HG03139 (cell line): ENCODE results near the gene KLF6.

ENCODE experiments used
- ATAC-seq: cut with Tn5 transposase; IDR thresholded peaks from one replicate; pipeline ENCODE4 v1.9.1; 2021; ENCODE audit not compliant: unreplicated experiment

The KLF6 gene

DNA sequence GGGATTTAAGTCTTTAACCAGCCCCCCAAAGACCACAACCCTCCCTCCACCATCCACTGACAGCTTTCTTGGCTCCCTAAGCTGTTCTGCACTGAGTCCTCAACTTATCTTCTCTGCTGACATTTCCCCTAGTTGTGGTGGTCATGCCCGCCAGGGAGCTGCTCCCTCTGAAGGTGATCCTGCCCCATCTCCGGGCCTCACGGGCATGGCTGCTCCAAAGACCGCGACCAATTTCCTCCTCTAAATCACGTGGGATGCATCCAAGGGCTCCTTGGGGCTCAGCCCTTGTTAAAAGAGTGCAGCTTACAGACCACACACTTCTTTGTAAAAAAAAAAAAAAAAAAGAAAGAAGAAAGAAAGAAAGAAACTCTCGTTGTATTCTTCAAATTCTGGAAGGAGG lies 27.1 kb upstream of the KLF6 start:
- ATAC-seq, result no peak

DNA sequence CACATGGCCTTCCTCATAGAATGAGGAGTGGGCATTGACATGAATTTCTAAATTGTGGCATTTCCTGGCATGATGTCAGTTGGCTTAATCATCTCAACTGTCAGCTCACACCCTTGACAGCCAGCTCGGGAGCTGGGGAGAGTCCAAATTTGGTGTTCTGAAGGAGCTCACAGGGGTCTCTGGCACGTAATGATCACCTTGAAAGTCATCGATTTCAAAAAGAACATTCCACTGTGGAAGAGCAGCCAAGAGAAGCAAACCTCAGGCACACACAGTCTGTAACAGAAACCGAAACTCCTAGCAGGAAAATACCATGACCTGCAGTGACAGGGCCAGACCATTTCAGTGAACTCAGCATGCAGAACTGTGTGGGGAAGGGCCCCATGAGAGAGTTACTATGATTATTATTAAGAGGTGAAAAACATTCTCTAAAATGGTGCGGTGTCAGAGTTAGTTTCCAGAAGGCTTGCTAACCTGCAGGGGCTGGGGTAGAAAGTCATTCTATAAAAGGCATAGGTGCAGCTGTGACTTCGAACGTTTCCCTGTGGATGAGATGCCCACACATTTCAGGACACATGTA lies 26.4 kb upstream of the KLF6 start:
- ATAC-seq, result peak; percentile 70

DNA sequence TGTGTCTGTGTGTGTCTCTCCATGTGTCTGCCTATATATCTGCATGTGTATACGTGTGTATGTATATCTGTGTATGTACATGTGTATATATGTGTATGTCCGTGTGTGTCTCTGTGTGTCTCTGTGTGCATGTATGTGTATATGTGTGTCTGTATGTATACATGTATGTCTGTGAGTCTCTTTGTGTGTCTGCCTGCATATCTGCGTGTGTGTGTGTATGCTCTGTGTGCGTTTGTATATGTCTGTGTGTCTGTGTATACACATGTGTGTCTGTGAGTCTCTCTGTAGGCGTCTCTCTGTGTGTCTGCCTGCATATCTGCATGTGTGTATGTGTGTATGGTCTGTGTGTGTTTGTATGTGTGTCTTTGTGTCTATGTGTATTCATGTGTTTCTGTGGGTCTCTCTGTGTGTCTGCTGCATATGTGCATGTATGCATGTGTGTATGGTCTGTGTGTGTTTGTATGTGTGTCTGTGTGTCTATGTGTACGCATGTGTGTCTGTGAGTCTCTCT lies 23.7 kb upstream of the KLF6 start:
- no peak for ATAC-seq

DNA sequence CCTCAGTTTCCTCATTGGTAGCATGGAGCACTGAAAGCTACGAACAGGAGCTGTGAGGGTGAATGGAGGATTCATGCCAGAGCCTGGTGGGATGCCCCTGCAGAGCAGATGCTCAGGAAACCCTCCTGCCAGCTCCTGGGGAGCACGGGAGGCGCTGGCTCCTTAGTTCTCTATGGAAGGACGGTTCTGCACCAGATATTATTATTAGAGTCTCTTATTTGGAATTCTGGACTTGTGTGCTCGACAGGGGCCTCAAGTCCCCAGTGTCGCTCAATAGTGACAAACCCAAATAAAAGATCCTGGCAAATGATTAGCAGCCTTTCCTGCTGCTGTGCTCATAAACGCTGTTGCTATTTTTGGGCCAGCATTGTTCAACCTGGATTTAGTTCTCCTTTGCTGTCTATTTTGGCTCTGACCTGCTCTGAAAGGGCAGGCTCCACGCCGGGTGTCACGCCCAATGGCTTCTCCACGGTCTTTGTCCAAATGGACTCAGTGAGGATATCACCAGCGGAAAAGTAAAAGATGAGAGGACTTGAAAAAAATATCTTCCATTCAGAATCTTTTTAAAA lies 23.0 kb upstream of the KLF6 start:
- ATAC-seq, result no peak

DNA sequence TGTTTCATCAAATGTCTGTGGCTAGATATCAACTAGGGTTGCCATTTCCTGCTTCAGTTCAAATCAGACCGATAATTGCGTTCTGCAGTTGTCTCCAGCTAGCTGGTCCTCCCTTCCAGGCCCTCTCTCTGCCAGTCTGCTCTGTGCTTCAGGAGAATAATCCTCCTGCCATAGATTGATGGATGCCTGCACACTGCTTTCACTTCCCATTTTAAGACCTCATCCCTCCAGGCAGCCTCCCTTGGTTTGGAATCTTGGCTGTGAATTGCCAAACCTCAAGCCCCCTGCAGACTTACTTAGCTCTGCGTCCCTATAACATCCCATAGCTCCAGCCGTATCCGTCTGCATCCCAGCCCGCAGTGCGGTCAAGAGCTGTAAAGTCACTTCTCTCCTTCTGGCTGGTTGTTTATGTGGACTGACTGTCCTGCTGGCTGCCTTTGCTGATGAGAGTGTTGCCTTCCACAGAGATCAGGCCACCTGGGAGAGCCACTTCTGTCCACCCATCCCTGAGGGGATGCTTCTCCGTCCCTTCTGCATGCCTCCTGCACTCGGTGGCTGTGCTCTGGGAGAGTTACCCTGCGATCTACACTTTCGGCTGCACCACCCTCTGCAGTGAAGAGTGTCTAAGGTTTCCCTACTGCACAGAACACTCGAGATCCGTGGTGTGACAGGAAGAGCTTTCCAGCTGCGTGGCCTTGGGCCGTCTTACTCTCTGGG lies 22.4 kb upstream of the KLF6 start:
- no peak for ATAC-seq

DNA sequence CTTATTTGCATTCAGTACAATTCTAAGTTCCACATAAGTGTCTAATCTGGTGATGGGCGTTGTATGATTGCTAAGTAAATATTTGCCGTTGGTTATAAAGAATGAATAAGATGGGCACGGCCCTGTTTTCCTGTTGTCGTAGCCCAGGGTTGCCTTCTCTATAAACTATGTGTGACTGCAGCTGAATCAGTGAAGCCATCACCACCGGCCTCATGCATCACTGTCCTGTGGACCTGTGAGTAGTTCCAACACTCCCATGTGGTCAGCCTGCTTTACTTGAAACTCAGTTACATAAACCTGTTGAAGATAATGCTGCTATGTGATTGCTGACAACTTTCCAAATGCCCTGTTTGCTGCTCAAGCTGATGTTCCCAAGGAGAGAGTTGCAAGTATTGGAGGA lies 21.6 kb upstream of the KLF6 start:
- no peak for ATAC-seq

DNA sequence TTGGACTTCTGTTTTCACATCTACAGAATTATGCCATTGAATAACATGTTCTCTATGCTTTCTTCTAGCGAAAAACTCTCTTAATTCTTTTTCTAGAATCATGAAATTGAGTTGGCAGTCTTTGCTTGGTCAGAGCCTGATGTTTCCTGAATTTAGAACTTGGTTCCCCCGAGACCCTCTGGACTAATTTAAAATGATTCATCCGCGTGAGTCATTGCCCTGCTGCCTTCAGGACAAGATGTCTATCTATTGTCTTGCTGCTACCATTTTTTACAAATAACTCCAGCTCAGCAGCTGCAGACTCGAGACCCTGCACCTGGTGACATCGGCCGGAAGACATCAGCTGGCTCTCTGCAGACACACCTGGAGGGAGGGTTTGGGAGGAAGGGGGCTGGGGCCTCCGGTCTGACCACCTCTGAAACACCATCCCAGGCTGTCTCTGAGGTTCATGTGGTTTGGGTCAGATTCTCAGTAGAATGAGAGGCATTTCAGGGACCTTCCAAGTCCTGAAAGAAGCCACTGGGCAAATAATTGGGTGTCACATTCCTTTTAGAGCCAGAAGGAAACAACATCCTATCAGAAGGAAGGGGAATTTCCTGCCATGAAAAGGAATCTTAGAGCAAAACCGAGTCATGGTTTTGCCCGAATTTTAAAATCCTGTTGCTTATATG lies 20.9 kb upstream of the KLF6 start:
- ATAC-seq, result peak; percentile 49

DNA sequence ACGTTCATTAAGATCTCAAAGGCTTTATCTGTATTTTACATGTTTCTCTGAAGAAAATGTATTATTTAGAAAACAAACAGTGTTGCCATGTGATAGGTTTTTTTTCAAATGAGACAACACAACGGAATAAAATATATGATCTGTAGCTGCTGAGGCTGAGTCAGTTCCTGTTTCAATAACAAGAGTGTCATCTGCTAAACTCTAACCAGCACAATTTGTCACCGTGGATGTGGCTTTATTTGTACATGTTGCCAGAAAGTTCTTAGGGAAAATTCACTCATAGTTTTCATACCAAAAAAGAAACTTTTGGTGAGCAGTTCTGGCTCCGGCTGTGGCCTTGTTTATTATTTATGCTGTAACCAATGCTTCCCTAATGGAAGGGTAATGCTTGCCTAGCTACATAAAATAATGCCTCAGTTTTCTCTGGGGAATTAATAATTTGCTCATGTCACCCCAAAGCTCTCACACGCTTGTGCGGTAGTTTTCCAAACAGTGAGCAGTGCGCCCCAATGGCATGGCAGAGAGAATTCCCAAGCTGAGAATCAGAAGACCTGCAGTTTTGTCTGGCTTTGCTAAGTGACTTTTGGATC lies 20.3 kb upstream of the KLF6 start:
- peak; percentile 36 for ATAC-seq

DNA sequence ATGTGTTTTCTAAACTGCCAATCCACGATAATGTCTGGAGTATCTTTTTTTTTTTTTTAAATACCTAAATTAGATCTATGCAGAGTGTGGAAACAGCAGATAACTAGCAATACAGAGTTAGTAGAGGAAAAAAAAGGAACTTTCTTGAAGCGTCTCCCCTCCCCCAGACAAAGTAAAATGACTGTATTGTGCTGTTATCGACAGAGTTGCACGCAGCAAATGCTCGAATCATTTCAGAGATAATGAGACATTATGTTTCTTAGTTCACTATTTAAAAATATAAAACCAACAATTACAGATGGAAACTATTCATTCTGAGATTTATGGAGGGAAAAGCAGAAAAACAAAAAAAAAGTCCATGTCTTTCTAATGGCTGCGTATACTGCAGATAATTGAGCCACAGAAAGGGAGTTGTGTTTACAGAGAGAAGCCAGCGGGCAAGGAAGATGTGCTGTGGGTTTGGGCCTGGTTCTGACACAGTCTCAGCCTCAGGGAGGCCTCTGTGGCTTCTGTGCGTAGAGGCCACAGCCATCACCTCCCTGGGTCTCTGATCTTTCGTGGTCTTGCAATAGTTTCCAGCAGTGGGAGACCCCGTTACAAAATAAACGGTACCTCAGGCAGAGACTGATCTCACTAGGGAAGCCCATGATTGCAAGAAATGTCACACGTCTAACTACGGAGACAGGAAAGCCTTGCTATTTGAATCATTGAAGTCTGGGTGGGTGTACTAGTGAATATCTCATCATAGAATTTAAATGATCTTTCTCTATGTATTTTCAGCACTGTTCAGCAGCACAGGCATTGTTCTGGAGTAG lies 19.1 kb upstream of the KLF6 start:
- no peak for ATAC-seq

DNA sequence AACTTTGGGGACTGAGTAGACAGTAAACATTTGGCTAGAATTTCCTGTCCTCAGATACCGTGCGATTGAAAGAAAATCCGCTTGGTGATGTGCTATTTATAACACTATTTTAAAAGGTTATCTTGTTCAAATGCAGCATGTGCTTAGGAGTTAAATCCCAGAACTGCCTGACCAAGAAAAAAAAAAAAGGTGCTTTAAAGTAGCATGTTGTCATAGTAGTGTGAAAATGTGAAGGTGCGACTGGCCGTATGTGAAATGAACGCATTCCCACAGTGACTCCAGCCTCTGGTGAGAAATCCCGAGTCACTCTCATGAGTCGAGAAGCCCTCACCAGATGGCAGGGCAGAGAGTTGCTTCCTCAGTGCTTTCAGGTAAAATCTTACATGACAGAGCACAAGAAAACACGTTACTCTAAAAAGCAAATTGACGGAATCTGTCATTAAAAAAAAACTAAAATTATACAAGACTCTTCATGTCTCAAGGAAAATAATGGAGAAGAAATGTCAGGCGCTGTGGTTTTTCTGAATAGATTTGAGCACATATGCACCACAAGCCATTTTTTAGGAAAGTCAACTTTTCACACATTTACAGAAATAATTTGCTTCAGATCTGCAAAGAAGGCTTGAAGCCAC lies 18.4 kb upstream of the KLF6 start:
- ATAC-seq, result no peak

DNA sequence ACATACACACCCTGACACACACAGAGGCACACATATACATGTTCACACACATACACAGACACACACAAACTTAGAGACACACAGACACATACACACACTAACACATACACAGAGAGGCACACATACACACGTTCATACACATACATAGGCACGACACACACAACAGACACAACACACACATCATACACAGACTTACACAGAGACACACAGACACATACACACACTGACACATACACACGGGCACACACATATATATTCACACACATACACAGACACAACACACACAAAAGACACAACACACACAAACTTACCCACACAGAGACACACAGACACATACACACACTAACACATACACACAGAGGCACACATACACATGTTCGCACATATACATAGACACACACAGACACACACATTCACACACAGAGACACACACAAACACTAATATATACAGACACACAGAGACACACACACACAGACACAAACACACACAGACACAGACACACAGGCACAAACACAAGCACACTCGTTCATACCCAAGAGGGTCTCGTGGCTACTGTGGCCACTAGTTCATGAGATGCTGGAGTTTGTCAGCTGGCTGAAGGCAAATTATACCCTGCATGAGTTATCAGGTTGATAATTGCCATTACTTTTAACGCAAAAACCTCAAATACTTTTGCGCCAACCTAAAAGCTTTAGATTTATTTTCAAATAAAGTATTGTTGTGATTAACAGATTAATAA lies 17.7 kb upstream of the KLF6 start:
- no peak for ATAC-seq

DNA sequence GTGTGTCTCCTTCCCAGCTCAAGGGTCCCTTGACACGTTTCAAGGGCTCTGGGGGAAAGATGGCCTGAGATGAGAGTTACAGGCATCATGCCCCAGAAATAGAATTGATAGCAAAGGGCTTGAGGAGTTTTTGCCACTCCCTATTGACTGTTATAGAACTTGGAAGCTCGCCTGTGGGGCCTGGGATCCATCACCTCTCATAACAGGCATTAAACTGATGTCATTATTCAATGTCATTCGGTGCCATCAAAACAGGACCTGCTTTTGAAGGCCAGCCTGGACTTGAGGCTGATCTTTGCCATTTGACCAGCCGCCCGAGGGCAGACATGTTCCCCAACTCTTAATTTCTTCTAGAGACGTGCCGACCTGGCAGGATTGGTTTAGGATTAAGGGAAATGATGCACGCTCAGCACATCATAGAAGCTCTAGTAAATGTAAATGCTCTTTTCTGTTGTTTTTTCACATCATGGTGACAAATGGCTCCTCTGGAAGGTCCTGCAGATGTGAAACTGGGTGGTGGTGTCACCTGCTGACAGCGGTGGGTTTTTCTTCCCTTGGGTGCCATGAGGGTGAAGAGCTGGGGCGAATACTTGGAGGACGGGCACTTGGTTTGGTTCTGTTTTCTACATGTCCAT lies 16.7 kb upstream of the KLF6 start:
- ATAC-seq, result no peak

DNA sequence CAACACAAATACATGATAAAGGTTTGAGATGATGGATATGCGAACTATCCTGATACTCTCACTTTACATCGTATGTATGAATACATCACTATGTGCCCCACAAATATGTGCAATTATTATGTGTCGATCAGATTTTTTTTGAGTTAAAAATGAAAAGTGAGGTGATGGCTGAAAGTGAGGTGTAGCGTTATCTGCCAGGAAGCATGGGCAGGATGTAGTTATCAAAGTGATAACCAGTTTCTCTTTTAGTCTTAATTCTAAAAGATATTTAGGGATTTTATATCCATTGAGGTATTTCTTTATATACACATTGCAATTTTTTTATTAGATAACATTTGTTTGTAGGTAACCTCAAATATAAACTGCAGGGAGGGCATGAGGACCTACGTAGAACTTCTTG lies 15.6 kb upstream of the KLF6 start:
- no peak for ATAC-seq

DNA sequence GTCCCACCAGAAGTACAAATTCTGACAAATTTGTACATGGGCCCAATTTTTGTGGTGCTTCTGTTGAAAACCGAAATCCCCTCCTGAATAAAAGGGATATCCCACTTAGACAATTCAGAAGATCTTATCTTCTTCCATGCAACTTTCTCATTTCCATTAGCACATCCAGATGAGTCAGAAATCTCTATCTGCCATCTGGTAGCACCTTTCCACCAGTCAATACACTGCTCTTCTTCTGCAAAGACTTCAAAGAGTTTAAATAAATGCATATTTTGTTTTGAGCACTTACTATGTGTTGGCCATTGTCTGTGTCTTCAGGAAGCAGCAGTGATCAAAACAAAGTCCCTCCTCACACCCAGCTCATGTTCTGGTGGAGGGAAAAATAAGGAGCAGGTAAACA lies 12.7 kb upstream of the KLF6 start:
- ATAC-seq, result no peak

DNA sequence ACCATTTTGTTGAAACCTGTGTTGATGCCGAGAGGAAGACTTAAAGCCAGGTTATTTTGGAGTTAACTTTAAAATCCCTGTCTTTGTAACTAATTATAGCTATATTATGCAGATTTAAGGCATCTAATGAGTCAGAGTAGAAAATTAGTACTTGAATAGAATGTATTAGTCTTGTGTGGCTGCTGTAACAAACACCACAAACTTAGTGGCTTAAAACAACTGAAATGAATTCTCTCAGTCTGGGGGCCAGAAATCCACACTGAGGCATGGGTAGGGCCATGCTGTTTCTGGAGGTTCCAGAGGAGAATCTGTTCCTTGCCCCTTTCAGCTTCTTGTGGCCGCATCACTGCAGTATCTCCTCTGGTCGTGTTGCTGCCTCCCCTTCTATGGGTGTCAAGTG lies 8.5 kb upstream of the KLF6 start:
- ATAC-seq, result no peak

DNA sequence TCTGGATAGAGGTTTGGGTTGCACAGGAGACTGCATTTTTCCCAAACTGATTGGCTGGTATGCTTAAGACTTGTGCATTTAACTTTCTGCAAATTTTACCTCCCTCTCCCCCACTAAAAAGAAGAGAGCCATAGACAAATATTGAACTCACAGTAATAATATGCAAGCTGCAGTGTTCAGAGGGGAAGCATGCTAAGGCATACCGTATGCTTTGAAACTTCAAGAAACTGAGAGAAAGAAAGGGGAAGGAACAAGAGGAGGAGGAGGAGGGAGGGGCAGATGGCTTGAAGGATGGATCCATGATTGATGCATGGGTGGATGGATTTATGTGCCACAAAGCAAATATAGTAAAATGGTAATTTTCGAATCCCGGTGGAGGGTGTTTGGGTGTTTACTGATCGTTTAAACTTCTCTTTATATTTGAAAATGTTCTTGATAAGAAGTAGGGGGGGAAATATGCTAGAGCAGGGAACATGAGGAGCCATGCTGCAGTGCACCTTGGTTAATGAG lies 7.8 kb upstream of the KLF6 start:
- ATAC-seq, result no peak

DNA sequence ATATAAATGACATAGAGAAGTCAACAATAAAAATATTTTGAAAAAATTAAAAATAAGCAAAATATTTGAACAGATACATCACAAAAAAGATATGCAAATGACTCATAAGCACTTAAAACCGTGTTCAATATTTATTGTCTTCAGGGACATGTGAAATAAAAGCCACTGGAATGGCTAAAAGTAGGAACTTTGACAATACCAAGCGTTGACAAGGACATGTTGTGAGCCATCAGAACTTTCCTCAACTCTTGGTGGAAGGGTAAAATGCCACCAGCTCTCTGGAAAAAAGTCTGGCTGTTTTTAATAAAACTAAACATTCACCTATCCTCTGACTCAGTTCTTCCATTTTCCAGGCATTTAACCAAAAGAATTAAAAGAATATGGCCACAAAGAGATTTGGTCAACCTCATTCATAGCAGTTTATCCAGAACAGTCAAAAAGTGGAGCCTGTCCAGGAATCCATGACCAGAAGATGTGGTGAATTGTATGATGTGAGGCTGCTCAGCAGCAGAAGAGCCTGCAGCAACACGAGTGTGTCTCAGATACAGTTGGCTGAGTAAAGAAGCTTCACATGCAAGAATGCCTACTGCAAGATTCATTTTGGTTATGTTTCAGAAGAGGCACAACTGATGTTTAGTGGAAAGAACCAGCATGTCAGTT lies 7.1 kb upstream of the KLF6 start:
- no peak for ATAC-seq

DNA sequence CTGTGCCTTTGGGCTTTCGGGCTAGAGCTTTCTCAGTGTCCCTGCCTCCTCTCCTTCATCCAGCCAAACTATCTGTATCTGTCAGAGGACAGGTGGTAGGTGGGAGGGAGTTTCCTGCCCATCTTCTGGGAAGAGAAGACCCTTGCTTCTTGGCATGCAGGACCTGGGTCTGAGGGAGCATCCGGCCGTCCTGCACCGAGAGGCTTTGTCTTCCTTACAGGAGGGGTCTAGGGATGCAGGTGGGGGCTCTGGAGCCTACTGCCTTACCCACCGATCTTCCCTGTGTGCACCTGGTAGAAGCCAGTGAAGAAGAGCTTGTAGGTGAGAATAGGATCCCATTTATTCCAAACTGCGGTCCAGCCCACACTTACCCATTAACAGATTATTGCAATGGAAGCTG lies 5.8 kb upstream of the KLF6 start:
- ATAC-seq, result no peak
